ENCODE data around the gene FSD1L.

- no peak for TF ChIP-seq CTCF (IDR thresholded peaks at IDR 0.05)
- TF ChIP-seq EP300 (IDR thresholded peaks at IDR 0.05; ENCODE audit: low read depth), result no peak
These were observed 26.7 kb upstream of the FSD1L start for GRCh38 chr9:105421154-105421553.
